Measurements from ENCODE around the gene CBX7. TPM values are rescaled to one million over a fixed set of nuclear protein-coding genes. Genes with fewer than 3 reads are reported as not detected.

Gene CBX7
- 100 to 1,000 TPM; 181 to 198 TPM for total RNA-seq
- 10 to 100 TPM; 22.8 to 38.8 TPM for polyA plus RNA-seq

DNA sequence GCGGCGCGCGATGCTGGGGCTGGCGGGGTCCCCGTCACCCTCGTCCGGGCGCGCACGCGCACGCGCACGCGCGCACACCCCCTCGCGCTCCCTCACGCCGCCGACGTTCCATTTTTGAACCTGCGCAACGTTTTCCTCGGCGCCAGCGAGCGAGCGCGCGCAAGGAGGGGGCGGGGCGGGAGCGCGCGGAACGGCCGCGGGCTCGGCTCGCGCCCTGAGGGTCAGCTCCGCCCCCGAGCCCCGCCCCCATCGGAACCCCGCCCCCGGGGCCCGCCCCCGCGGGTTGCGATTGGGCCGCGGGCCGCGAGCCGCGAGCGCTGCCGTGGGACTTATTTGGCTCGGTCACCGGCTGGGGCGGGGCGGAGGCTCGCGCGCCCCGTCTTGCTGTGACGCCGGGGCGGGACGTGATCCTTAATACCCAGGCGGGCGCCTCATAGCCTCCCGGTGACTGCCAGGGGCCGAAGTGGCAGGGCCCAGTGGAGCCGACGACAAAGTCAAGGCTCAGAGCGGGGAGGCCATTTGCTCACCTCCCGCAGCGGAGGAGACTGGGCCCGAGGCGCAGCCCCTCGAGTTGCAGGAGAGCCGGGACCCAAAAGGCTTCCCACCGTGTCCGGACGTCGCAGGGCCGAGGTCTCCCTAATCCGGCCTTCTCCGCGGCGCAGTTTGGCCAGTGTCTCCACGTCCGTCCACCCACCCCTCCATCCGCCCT lies at the start of gene CBX7:
Gene CBX7 (minus strand): TSS at position 170 of the 709 bp plus-strand sequence. CDS start 236 bp downstream, outside the sequence.
- Histone ChIP-seq H3K27me3 (ENCODE audit: insufficient read depth, low read length) (peaks cover 7% of the 10 kb centered on the region), H3K36me3 (ENCODE audit: insufficient read depth, low read length) (peaks cover 7% of the 10 kb centered on the region), H3K27ac (ENCODE audit: low read depth, low read length) (peak within 1 kb of the TSS; percentile 78), H3K4me3 (ENCODE audit: low read length in 2 of 2) (peak within 1 kb of the TSS; percentile 55 to 79), H3K9me3 (ENCODE audit: control insufficient read depth in 1 of 2, low read length in 2 of 2) (no peaks in the 10 kb centered on the region), H3K4me1 (ENCODE audit: insufficient read depth, low read length) (peaks cover 51% of the 10 kb centered on the region)
- H3K27ac Mint-ChIP-seq = peak within 1 kb of the TSS; percentile 88 to 99 (median 93)
- POLR2A ChIA-PET (ENCODE audit: partially characterized antibody) = interaction anchor here (0.6 to 3.0 kb wide), 15 partner anchors 10 to 1704 kb away, joined by 3 to 24 read pairs (median 6); partner anchors contain the start of genes APOBEC3C, CBX6, GTPBP1 and PDGFB
- peak within 1 kb of the TSS; percentile 84 to 91 (median 88) for H3K4me3 Mint-ChIP-seq
- CTCF ChIA-PET (ENCODE audit: partially characterized antibody) = interaction anchor here (0.6 to 10.4 kb wide), 5 partner anchors 17 to 283 kb away, joined by 3 to 80 read pairs (median 4); partner anchors contain the start of gene RPL3
- intact Hi-C loops (cut with micrococcal nuclease) = loop anchor here (1.0 to 10.0 kb wide), 4 partner anchors 8 to 838 kb away; partner anchors contain the start of genes CBX6, CSNK1E and RPL3
- H3K9me3 Mint-ChIP-seq = no peaks in the 10 kb centered on the region
- peak; percentile 90 to 96 (median 94) for DNase-seq
- H3K4me1 Mint-ChIP-seq = peaks cover 22 to 48% (median 35%) of the 10 kb centered on the region in 4 donors
- H3K27me3 Mint-ChIP-seq = peaks cover 0 to 3% of the 10 kb centered on the region in 2 donors
- H3K36me3 Mint-ChIP-seq = peaks cover 0 to 24% of the 10 kb centered on the region in 2 donors

- Mint-ChIP-seq H3K4me3 (no peak overlapping the region), H3K9me3 (peaks cover 0 to 16% (median 5%) of the 10 kb centered on the region in 8 donors), H3K27ac (no peak overlapping the region), H3K27me3 (peaks cover 0 to 5% of the 10 kb centered on the region in 2 donors), H3K36me3 (no peaks in the 10 kb centered on the region), H3K4me1 (no peaks in the 10 kb centered on the region)
- Histone ChIP-seq H3K27me3 (ENCODE audit: insufficient read depth, low read length) (no peaks in the 10 kb centered on the region), H3K9me3 (ENCODE audit: control insufficient read depth in 1 of 2, low read length in 2 of 2) (no peaks in the 10 kb centered on the region), H3K4me3 (ENCODE audit: low read length in 2 of 2) (no peak overlapping the region), H3K36me3 (ENCODE audit: insufficient read depth, low read length) (no peaks in the 10 kb centered on the region), H3K4me1 (ENCODE audit: insufficient read depth, low read length) (no peaks in the 10 kb centered on the region), H3K27ac (ENCODE audit: low read depth, low read length) (no peak overlapping the region)
- intact Hi-C loops (cut with micrococcal nuclease) = no loop called here
- CTCF ChIA-PET (ENCODE audit: partially characterized antibody) = no interaction called here
- POLR2A ChIA-PET (ENCODE audit: partially characterized antibody) = no interaction called here
- no peak for DNase-seq
These were observed 45.1 kb upstream of the CBX7 start for GRCh38 chr22:39197578-39197977.

- peaks cover 0 to 16% (median 5%) of the 10 kb centered on the region in 8 donors for H3K9me3 Mint-ChIP-seq
- no peak overlapping the region for H3K4me3 ChIP-seq (ENCODE audit: low read length in 2 of 2)
- intact Hi-C loops (cut with micrococcal nuclease) = no loop called here
- ChIA-PET POLR2A (ENCODE audit: partially characterized antibody) (interaction anchor here (0.9 kb wide), 1 partner anchor 125 kb away, joined by 3 read pairs; the partner anchor contains the start of gene RPL3), CTCF (ENCODE audit: partially characterized antibody) (interaction anchor here (1.0 to 1.4 kb wide), 3 partner anchors 22 to 122 kb away, joined by 3 to 4 read pairs (median 3); no protein-coding TSS in a partner anchor)
- no peaks in the 10 kb centered on the region for H3K27me3 ChIP-seq (ENCODE audit: insufficient read depth, low read length)
- no peak for DNase-seq
- H3K27me3 Mint-ChIP-seq = peaks cover 0 to 7% of the 10 kb centered on the region in 2 donors
- no peaks in the 10 kb centered on the region for H3K4me1 Mint-ChIP-seq
- H3K27ac Mint-ChIP-seq = no peak overlapping the region
- H3K4me3 Mint-ChIP-seq = no peak overlapping the region
- H3K36me3 ChIP-seq (ENCODE audit: insufficient read depth, low read length) = no peaks in the 10 kb centered on the region
- H3K9me3 ChIP-seq (ENCODE audit: control insufficient read depth in 1 of 2, low read length in 2 of 2) = no peaks in the 10 kb centered on the region
- no peaks in the 10 kb centered on the region for H3K4me1 ChIP-seq (ENCODE audit: insufficient read depth, low read length)
- H3K27ac ChIP-seq (ENCODE audit: low read depth, low read length) = no peak overlapping the region
- H3K36me3 Mint-ChIP-seq = no peaks in the 10 kb centered on the region
These were observed 41.6 kb upstream of the CBX7 start for GRCh38 chr22:39194098-39194497.

DNA sequence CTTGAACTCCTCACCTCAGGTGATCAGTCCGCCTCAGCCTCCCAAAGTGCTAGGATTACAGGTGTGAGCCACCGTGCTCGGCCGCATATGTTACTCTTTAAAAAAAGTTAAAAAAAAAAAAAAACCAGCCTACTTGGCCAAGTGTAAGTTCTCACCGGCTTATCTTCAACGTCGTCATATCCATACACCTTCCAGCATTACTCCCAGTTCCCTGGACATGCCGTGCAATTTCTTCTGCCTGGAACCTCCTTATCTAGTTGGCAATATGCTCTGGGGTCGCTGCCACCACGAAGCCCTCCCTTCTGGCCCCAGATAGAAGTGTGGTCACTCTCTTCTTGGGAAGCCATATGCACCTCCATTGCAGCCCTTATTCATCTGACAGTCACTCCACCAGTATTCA lies 36.3 kb upstream of the CBX7 start:
- H3K27ac ChIP-seq (ENCODE audit: low read depth, low read length) = no peak overlapping the region
- Mint-ChIP-seq H3K36me3 (no peaks in the 10 kb centered on the region), H3K9me3 (peaks cover 0 to 8% (median 0%) of the 10 kb centered on the region in 8 donors), H3K27ac (no peak overlapping the region), H3K27me3 (peaks cover 0 to 4% of the 10 kb centered on the region in 2 donors), H3K4me1 (no peaks in the 10 kb centered on the region), H3K4me3 (no peak overlapping the region)
- H3K4me1 ChIP-seq (ENCODE audit: insufficient read depth, low read length) = no peaks in the 10 kb centered on the region
- no peaks in the 10 kb centered on the region for H3K36me3 ChIP-seq (ENCODE audit: insufficient read depth, low read length)
- H3K9me3 ChIP-seq (ENCODE audit: control insufficient read depth in 1 of 2, low read length in 2 of 2) = no peaks in the 10 kb centered on the region
- H3K4me3 ChIP-seq (ENCODE audit: low read length in 2 of 2) = no peak overlapping the region
- ChIA-PET POLR2A (ENCODE audit: partially characterized antibody) (interaction anchor here (2.1 kb wide), 1 partner anchor 15 kb away, joined by 6 read pairs; no protein-coding TSS in a partner anchor), CTCF (ENCODE audit: partially characterized antibody) (no interaction called here)
- no peaks in the 10 kb centered on the region for H3K27me3 ChIP-seq (ENCODE audit: insufficient read depth, low read length)
- DNase-seq = no peak
- intact Hi-C loops (cut with micrococcal nuclease) = no loop called here

GRCh38 chr22:39185601-39186012 lies 33.1 kb upstream of the CBX7 start:
- Mint-ChIP-seq H3K36me3 (peaks cover 0 to 3% of the 10 kb centered on the region in 2 donors), H3K9me3 (peaks cover 0 to 2% (median under 1%) of the 10 kb centered on the region in 8 donors), H3K4me1 (no peaks in the 10 kb centered on the region), H3K4me3 (no peak overlapping the region), H3K27me3 (peaks cover 0 to 2% of the 10 kb centered on the region in 2 donors), H3K27ac (no peak overlapping the region)
- H3K9me3 ChIP-seq (ENCODE audit: control insufficient read depth in 1 of 2, low read length in 2 of 2) = no peaks in the 10 kb centered on the region
- no peaks in the 10 kb centered on the region for H3K36me3 ChIP-seq (ENCODE audit: insufficient read depth, low read length)
- ChIA-PET POLR2A (ENCODE audit: partially characterized antibody) (no interaction called here), CTCF (ENCODE audit: partially characterized antibody) (no interaction called here)
- no peaks in the 10 kb centered on the region for H3K4me1 ChIP-seq (ENCODE audit: insufficient read depth, low read length)
- H3K4me3 ChIP-seq (ENCODE audit: low read length in 2 of 2) = no peak overlapping the region
- H3K27me3 ChIP-seq (ENCODE audit: insufficient read depth, low read length) = no peaks in the 10 kb centered on the region
- DNase-seq = no peak
- intact Hi-C loops (cut with micrococcal nuclease) = no loop called here
- no peak overlapping the region for H3K27ac ChIP-seq (ENCODE audit: low read depth, low read length)

- Mint-ChIP-seq H3K27me3 (peaks cover 0 to 2% of the 10 kb centered on the region in 2 donors), H3K4me3 (peak overlapping the region in 1 of 8 donors; percentile 22), H3K27ac (peak overlapping the region in 1 of 7 donors; percentile 79), H3K36me3 (peaks cover 0 to 4% of the 10 kb centered on the region in 2 donors), H3K9me3 (peaks cover 0 to 4% (median under 1%) of the 10 kb centered on the region in 8 donors), H3K4me1 (peaks cover 0 to under 1% (median 0%) of the 10 kb centered on the region in 4 donors)
- H3K9me3 ChIP-seq (ENCODE audit: control insufficient read depth in 1 of 2, low read length in 2 of 2) = no peaks in the 10 kb centered on the region
- no peaks in the 10 kb centered on the region for H3K4me1 ChIP-seq (ENCODE audit: insufficient read depth, low read length)
- POLR2A ChIA-PET (ENCODE audit: partially characterized antibody) = no interaction called here
- H3K36me3 ChIP-seq (ENCODE audit: insufficient read depth, low read length) = no peaks in the 10 kb centered on the region
- CTCF ChIA-PET (ENCODE audit: partially characterized antibody) = interaction anchor here (1.3 kb wide), 1 partner anchor 14 kb away, joined by 4 read pairs; no protein-coding TSS in a partner anchor
- no peak for DNase-seq
- intact Hi-C loops (cut with micrococcal nuclease) = no loop called here
- H3K27me3 ChIP-seq (ENCODE audit: insufficient read depth, low read length) = no peaks in the 10 kb centered on the region
- no peak overlapping the region for H3K27ac ChIP-seq (ENCODE audit: low read depth, low read length)
- no peak overlapping the region for H3K4me3 ChIP-seq (ENCODE audit: low read length in 2 of 2)
These were observed 32.4 kb upstream of the CBX7 start for GRCh38 chr22:39184586-39185577.
